ENCODE data around the gene SPATC1L. TPM values are rescaled to one million over a fixed set of nuclear protein-coding genes. Genes with fewer than 3 reads are reported as not detected.

Gene SPATC1L
- polyA plus RNA-seq, 1 experiment, result 8.4 TPM

- DNase-seq (ENCODE audit: low read depth), result no peak
- ChIA-PET POLR2A (no interaction called here), CTCF (no interaction called here)
- H3K36me3 ChIP-seq (ENCODE audit: control insufficient read depth, insufficient read depth, low read length), result peaks cover 84% of the 10 kb centered on the region
- no peaks in the 10 kb centered on the region for H3K27me3 ChIP-seq (ENCODE audit: control insufficient read depth, insufficient read depth, low read length)
- no peak for TF ChIP-seq CTCF (IDR thresholded peaks at IDR 0.05; ENCODE audit: insufficient read depth, low read depth, low read length)
- no peak overlapping the region for H3K4me3 ChIP-seq (ENCODE audit: low read depth, low read length)
These were observed 65.1 kb downstream of the SPATC1L start for GRCh38 chr21:46119144-46119636.

- no peak for TF ChIP-seq CTCF (IDR thresholded peaks at IDR 0.05; ENCODE audit: insufficient read depth, low read depth, low read length)
- ChIA-PET POLR2A (no interaction called here), CTCF (interaction anchor here (2.6 kb wide), 1 partner anchor 148 kb away, joined by 12 read pairs; no protein-coding TSS in a partner anchor)
- Histone ChIP-seq H3K4me3 (ENCODE audit: low read depth, low read length) (no peak overlapping the region), H3K36me3 (ENCODE audit: control insufficient read depth, insufficient read depth, low read length) (peaks cover 83% of the 10 kb centered on the region), H3K27me3 (ENCODE audit: control insufficient read depth, insufficient read depth, low read length) (no peaks in the 10 kb centered on the region)
- DNase-seq (ENCODE audit: low read depth), result no peak
These were observed 65.7 kb downstream of the SPATC1L start for GRCh38 chr21:46118316-46119143.

- POLR2A ChIA-PET, result no interaction called here
- CTCF ChIA-PET, result interaction anchor here (0.9 to 2.6 kb wide), 2 partner anchors 144 to 147 kb away, joined by 3 to 12 read pairs; no protein-coding TSS in a partner anchor
- peaks cover 88% of the 10 kb centered on the region for H3K36me3 ChIP-seq (ENCODE audit: control insufficient read depth, insufficient read depth, low read length)
- no peak for TF ChIP-seq CTCF (IDR thresholded peaks at IDR 0.05; ENCODE audit: insufficient read depth, low read depth, low read length)
- no peaks in the 10 kb centered on the region for H3K27me3 ChIP-seq (ENCODE audit: control insufficient read depth, insufficient read depth, low read length)
- no peak for DNase-seq (ENCODE audit: low read depth)
- H3K4me3 ChIP-seq (ENCODE audit: low read depth, low read length), result no peak overlapping the region
These were observed 66.5 kb downstream of the SPATC1L start for GRCh38 chr21:46117586-46118315.

GRCh38 chr21:46116776-46117585 is 67.3 kb downstream of the SPATC1L start:
- Histone ChIP-seq H3K36me3 (ENCODE audit: control insufficient read depth, insufficient read depth, low read length) (peaks cover 90% of the 10 kb centered on the region), H3K4me3 (ENCODE audit: low read depth, low read length) (no peak overlapping the region), H3K27me3 (ENCODE audit: control insufficient read depth, insufficient read depth, low read length) (no peaks in the 10 kb centered on the region)
- no peak for DNase-seq (ENCODE audit: low read depth)
- TF ChIP-seq CTCF (IDR thresholded peaks at IDR 0.05; ENCODE audit: insufficient read depth, low read depth, low read length), result no peak
- ChIA-PET CTCF (interaction anchor here (0.7 to 2.6 kb wide), 4 partner anchors 9 to 147 kb away, joined by 3 to 12 read pairs (median 3); no protein-coding TSS in a partner anchor), POLR2A (no interaction called here)

Data from BJ (cell line).